CD4-positive, alpha-beta T cell treated with Interleukin-12 subunit alpha and Interleukin-12 subunit beta, for 1 hour (primary cell): ENCODE data around the gene XRCC3.

ENCODE experiments used
- DNase-seq: peaks from one replicate; pipeline ENCODE4 v3.0.0-alpha.2; 2020

Gene XRCC3

DNA sequence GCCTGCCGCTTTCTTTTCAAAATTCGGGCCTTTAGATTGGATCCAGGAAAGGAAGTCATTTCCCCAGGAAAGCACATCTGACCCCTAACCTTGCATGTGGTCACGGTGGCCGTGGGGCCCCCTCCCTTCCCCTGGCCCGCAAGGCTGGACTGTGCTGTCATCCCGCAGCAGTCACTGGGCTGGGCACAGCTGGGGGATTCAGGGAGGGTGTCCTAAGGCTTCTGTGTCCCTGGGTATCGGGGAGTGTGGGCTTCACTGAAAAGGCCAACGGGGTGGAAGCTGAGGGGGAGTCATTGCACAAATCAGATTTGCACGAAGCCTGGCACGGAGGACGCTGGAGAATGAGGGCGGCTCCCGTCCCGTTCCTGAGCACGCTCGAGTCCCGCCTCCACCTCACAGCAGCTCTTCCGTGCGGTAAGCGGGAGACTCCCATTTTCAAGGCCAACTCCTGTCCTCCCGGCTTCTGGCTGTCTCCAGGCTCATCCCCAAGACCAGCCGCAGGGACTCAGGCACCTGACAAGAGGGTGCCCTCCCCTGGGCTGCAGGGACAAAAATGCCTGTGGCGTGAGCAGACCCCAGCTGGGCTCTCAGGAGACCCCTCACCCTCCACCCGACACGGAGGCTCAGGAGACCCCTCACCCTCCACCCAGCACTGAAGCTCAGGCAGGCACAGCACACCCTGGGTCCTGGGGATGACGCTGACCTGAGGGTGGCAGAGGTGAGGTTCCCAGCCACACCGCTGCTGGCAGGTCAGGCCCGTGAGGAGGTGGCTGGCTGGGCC is 9.6 kb downstream of the XRCC3 start:
- DNase-seq, result no peak

DNA sequence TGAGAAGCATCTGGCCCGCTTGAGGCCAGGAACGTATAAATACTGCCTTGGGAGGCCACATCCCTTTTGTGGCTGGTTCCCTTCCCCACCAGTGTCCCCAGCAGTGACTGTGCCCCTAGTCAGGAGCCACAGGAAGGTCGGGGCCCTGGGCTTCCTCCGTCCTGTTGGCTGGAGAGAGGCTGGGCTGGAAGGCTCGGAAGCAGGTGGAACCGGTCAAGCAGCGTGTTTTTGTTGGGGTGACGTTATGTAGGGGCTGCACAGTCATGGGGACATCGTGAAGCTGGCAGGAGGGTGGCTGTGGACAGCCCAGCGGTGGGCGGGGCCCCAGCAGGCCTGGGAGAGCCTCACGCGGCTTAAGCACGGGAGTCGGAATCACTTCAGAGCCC is 10.1 kb downstream of the XRCC3 start:
- no peak for DNase-seq

GRCh38 chr14:103704708-103705107 is 10.5 kb downstream of the XRCC3 start:
- DNase-seq, result no peak

GRCh38 chr14:103703433-103704385 is 11.5 kb downstream of the XRCC3 start:
- no peak for DNase-seq

DNA sequence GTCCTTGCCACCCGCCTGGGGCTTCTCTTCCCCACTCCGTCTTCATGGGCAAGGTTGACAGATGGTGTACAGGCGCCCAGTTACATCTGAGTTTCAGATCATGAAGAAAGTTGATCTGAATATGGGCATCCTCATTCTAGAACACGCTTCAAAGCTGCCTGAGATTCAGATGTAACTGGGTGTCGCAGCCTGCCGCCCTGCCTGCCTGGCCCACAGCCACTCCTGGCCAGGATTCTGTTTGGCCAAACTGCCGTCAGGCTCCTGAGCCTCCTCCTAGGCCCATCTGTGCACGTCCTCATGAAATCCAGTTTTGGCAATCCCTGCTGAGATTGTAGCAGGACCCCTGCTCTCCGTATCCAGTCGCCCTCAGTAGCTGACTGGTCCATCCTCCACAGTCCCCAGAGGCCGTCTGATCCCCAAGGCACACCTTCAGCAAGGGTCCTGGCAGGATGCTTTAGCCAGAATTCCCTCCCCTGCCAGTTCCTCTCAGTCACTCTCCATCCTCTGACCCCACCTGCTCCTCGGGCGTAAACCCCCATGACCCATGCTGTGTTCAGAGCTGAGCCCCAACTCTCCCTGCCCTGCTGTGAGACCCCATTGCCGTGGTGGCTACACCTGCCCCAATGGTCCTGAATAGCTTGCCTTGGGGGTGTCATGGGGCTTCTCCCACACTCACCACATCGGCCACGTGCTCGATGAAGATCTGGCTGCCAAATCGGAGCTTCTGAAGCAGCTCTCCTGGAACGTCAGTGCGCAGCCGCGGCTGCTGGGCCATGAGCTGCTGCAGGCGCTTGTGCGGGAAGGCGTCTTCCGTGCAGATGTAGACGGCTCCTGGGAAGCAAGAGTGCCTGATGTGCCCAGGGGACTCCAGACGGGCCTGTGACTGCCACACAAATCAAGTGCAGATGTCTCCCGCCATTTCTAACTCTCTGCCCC is 12.5 kb downstream of the XRCC3 start:
- no peak for DNase-seq

DNA sequence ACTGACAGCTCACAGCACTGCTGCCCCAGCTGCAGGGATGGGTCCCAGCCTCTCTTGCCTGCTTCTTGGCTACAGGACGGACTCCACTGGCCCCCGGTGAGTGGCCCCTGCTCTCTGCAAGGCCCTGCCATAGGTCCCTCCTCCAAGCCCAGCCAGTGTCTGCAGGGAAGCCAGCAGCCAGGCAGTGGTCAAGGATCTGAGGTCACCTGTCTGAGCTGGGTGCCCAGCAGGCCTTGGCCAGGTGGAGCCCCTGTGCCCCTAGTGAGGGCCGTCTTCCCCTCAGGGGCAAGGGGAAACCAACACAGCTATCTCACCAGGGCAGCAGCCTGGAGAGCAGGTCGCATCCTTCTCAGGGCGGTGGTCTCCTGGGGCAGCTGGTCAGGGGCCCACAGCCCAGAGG is 13.2 kb downstream of the XRCC3 start:
- DNase-seq, result no peak

DNA sequence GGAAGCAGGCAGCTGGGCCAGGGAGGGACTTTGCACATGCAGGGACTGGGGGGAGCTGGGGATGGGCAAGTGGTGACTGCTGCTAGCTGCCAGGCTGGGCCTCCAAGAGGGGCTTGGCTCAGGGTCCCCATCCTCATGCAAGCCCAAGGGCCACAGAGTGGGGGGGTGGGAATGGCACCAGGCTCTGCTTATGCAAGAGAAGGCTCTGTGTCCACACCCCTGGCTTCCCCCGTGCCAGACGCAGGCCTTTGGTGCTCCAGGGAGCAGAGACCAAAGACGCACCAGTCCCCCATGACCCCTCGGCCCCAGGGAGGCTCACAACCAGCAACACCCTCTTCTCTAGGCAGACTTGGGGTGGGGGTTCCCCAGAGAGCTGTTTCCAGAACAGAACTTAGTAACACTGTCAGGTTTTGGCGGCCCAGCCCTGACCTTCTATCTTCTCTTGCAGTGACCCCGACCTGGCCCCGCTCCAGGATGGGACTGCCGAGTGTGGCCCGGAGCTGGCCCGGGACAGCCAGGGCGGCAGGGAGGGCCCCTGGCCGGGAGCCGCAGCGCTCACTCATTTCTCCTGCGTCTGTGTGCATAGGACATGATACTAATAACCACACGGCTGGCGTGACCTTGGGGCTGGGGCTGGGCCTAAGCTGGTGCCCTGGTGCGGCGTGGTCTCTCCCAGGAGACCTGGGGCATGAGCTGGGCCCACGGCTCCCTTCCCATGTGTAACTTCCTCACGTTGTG is 14.3 kb downstream of the XRCC3 start:
- DNase-seq, result no peak

- no peak for DNase-seq
These were observed 15.1 kb downstream of the XRCC3 start for GRCh38 chr14:103699901-103700752.

- DNase-seq, result no peak
These were observed 16.0 kb downstream of the XRCC3 start for GRCh38 chr14:103699261-103699661.

DNA sequence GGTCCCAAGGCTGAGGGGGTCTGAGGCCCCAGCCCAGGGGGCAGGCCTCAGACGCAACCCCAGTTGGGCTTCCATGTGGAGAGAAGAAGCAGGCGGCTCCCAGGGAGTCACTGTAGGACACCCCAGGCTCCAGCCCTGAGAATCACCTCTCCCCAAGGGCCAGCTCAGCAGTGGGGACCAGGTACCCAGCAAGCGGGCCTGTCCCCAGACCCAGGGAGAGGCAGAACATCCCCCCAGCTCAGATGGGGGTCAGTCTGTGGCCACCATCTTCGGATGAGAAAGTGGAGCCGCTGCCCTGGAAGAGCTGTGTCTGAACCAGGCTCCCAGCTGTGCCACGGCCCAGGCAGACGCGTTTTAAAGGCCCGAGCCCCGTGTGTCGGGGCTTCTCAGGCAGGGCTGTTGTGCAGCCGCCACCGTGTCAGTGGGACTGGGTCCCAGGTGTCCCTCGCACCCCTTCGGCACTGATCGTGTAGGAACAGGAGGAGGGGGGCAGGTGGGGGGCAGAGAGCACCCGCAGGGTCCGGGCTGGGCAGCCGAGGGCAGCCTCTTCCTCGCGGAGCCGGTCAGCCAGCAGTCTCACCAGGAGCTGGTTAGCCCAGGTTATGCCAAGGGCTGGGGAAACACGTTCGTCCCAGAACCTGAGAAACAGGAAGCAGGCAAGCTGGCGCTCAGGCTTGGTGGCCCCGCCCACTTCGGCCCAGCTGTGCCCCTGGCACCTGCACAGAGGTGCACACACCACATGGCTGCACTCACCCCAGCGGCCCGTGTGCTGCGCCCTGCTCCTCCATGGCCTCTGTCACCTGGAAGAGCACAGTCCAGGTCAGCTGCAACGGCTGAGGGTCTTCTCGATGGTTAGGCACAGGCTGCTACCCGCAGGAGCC is 16.6 kb downstream of the XRCC3 start:
- DNase-seq, result no peak

DNA sequence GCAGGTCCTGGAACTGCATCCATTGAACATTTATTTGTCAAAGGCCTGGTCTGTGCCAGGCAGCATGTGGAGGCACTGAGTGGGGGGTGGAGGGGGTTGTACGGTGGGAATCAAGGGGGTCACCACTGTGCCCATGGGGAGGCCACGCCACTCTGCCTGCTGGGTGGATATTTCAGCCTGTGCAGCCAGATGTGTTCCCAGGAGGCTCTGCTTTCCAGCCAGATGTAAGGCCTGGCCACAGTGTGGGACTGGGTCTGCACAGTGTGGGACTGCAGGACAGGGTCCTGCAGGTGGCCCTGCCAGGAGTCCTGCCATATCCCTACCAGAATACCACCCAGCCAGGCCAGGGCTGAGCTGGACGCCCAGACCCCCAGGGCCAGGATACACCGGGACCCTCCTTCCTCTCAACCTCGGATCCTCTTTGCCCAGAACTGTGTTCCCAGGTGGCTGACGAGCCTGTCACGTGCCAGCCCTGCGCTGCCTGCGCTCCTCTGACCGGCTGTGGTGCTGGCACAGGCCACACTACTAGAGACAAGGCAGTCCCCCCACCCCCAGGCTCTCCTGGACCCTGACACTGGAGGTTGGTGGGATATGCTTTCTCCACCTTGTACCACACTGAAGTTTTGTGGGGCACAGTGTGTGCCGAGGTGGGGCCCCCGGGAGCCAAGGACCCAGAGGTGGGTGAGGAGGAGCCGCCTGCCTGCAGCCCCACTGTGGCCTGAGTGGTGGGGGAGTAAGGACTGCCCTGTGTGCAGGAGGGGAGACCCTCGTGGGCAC is 17.5 kb downstream of the XRCC3 start:
- no peak for DNase-seq

DNA sequence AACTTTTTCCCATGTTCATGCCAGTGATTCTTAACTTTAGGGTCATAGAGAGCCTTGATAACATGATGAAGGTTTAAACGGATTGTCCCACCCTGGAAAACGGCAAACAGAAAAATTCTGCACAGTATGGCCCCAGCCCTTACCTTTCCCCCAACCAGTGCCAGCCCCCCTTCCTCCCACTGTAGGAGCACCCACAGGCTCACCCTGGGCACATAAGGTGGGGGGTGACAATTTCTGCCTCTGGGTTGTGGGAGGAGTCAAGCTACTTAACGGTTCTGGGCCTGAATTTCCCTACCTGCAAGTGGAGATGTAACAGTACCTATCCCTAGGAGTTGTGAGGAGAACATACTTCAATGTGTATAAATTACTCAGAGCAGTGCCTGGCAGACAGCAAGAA is 18.0 kb downstream of the XRCC3 start:
- DNase-seq, result no peak

GRCh38 chr14:103696466-103697071 is 18.7 kb downstream of the XRCC3 start:
- no peak for DNase-seq

- no peak for DNase-seq
These were observed 19.2 kb downstream of the XRCC3 start for GRCh38 chr14:103696070-103696402.

- no peak for DNase-seq
These were observed 19.8 kb downstream of the XRCC3 start for GRCh38 chr14:103695296-103696069.

DNA sequence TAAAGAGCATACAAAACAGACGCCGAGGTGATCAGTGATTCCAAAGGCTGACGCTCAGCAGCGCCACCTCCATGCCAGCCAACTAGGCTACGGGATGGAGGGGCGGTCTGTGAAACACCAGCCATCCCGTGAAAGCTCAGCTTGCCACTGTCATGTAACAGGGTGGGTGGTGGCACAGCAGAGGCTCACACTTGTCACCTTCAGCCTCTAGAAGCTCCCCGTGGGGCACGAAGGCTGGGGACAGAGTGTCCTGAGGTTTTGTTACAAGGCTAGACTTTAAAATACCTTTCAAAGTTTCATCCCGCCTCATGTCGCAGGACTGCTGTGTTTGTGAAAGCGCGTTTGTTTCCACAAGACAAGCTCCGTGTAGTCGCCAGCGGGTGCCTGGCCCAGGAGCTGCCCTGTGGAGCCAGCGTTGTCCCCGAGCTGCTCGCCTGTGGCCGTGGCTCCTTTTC is 20.7 kb downstream of the XRCC3 start:
- DNase-seq, result no peak

DNA sequence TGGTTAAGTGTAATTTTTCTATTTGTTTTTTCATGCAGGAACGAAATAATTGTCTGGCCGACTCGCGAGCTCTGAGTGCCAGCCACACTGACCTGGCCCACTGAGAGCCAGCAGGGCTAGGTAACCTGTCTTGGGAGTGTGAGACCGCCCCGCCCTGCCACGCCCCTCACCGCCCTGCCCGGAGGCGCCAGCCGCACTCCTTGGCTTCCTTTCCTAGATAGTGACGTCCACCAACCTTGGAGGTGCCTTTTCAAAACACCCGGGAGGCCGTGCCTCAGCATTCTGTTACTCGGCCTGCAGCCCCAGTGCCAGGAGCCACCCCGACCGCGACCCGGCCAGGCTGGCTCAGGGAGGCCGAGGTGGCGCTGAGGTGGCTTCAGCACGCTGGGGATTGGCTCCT is 21.7 kb downstream of the XRCC3 start:
- DNase-seq, result no peak

- no peak for DNase-seq
These were observed 22.4 kb downstream of the XRCC3 start for GRCh38 chr14:103692871-103693270.
